Stimulated activated effector memory CD8-positive, alpha-beta T cell treated with anti-CD3 and anti-CD28 coated beads, Interleukin-12 subunit alpha, Interleukin-12 subunit beta, amount 100 ng/mL, for 72 hours (primary cell): ENCODE data around the gene EDN1.

Experiments
- ATAC-seq: fragments of 150-1000 bp; cut with Tn5 transposase; 2 replicates; pipeline ENCODE4 v1.10.0; 2021
- DNase-seq, 2 donors: peaks; one replicate each; pipeline ENCODE4 v3.0.0; 2021 to 2022; ENCODE audit warnings: low spot score in 2 of 2
- H3K27ac Mint-ChIP-seq: one replicate; pipeline ENCODE4 v1.8.0; 2022; ENCODE audit warnings: mild to moderate bottlenecking, mixed read lengths
- H3K36me3 Mint-ChIP-seq: one replicate; pipeline ENCODE4 v1.8.0; 2022; ENCODE audit warnings: mild to moderate bottlenecking, mixed read lengths
- H3K4me1 Mint-ChIP-seq: one replicate; pipeline ENCODE4 v1.8.0; 2022; ENCODE audit warnings: mixed read lengths
- H3K4me3 Mint-ChIP-seq: one replicate; pipeline ENCODE4 v1.8.0; 2022; ENCODE audit warnings: mild to moderate bottlenecking, mixed read lengths
- H3K9me3 Mint-ChIP-seq: one replicate; pipeline ENCODE4 v1.8.0; 2022; ENCODE audit warnings: mixed read lengths

Gene EDN1

DNA sequence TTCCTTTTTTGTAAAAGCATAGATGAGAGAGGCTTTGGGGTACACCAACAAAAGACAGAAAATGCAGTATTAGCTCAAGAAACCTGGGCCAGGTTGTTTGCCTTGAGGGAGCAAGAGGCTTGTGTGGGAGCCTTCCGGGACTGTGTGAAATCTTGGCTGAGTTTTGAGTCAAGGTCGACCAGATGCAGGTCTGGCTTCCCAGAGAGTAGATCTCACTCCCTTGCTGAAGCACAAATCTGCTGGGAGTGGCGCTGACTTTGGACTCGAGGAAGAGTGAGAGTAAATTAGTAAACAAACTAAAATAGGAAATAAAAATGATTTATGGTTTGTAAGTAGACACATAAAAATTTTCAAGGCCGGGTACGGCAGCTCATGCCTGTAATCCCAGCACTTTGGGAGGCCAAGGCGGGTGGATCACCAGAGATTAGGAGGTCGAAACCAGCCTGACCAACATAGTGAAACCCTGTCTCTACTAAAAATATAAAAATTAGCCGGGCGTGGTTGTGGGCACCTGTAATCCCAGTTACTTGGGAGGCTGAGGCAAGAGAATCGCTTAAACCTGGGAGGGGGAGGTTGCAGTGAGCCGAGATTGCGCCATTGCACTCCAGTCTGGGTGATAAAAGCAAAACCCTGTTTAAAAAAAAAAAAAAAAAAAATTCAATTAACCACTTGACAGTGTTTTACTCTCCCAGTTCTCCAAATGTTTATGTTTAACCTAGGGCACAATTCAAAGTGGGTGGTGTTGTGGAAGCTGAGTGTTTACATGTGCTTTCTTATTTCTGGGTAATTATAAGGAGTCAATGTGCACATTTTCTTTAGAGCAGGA, 27.7 kb upstream of the EDN1 start:
- DNase-seq, result no peak
- H3K27ac Mint-ChIP-seq, result no peak overlapping the region
- no peak overlapping the region for H3K4me3 Mint-ChIP-seq
- no peaks in the 10 kb centered on the region for H3K9me3 Mint-ChIP-seq
- no peak for ATAC-seq
- H3K4me1 Mint-ChIP-seq, result no peaks in the 10 kb centered on the region
- H3K36me3 Mint-ChIP-seq, result no peaks in the 10 kb centered on the region

GRCh38 chr6:12263403-12263802, 26.8 kb upstream of the EDN1 start:
- no peaks in the 10 kb centered on the region for H3K4me1 Mint-ChIP-seq
- no peaks in the 10 kb centered on the region for H3K36me3 Mint-ChIP-seq
- DNase-seq (no peak), ATAC-seq (no peak)
- no peak overlapping the region for H3K4me3 Mint-ChIP-seq
- H3K27ac Mint-ChIP-seq, result no peak overlapping the region
- H3K9me3 Mint-ChIP-seq, result no peaks in the 10 kb centered on the region

DNA sequence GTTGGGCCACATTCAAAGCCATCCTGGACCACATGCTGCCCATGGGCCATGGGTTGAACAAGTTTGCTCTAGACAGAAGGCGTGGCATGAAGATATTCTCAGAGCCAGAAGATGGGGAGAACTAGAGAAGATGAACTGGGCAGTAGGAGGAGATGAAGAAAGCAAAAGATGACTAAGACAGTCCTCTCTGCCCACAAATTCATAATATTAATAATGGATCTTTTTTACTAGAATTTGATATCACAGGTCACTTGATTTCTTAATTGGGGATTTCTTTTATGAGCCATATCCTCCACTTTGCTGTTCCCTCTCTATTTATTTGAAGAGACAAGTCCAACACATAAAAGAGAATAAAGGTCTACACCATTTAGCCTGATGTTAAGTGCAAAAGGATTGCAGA, 25.5 kb upstream of the EDN1 start:
- DNase-seq (no peak), ATAC-seq (no peak)
- H3K27ac Mint-ChIP-seq, result no peak overlapping the region
- no peaks in the 10 kb centered on the region for H3K36me3 Mint-ChIP-seq
- no peak overlapping the region for H3K4me3 Mint-ChIP-seq
- no peaks in the 10 kb centered on the region for H3K9me3 Mint-ChIP-seq
- H3K4me1 Mint-ChIP-seq, result no peaks in the 10 kb centered on the region

- DNase-seq (no peak), ATAC-seq (peak; percentile 13)
- Mint-ChIP-seq H3K4me3 (no peak overlapping the region), H3K27ac (no peak overlapping the region), H3K4me1 (no peaks in the 10 kb centered on the region), H3K9me3 (no peaks in the 10 kb centered on the region), H3K36me3 (no peaks in the 10 kb centered on the region)
Measured at GRCh38 chr6:12265296-12265695, 24.9 kb upstream of the EDN1 start.

GRCh38 chr6:12265791-12266190, 24.4 kb upstream of the EDN1 start:
- no peaks in the 10 kb centered on the region for H3K9me3 Mint-ChIP-seq
- DNase-seq (no peak), ATAC-seq (no peak)
- no peaks in the 10 kb centered on the region for H3K36me3 Mint-ChIP-seq
- no peaks in the 10 kb centered on the region for H3K4me1 Mint-ChIP-seq
- no peak overlapping the region for H3K27ac Mint-ChIP-seq
- no peak overlapping the region for H3K4me3 Mint-ChIP-seq

GRCh38 chr6:12266571-12266970, 23.6 kb upstream of the EDN1 start:
- ATAC-seq, result no peak
- H3K4me1 Mint-ChIP-seq, result no peaks in the 10 kb centered on the region
- no peak for DNase-seq
- H3K4me3 Mint-ChIP-seq, result no peak overlapping the region
- H3K9me3 Mint-ChIP-seq, result no peaks in the 10 kb centered on the region
- H3K36me3 Mint-ChIP-seq, result no peaks in the 10 kb centered on the region
- no peak overlapping the region for H3K27ac Mint-ChIP-seq

- Mint-ChIP-seq H3K36me3 (no peaks in the 10 kb centered on the region), H3K27ac (no peak overlapping the region), H3K9me3 (peaks cover 5% of the 10 kb centered on the region), H3K4me3 (no peak overlapping the region), H3K4me1 (no peaks in the 10 kb centered on the region)
- ATAC-seq, result no peak
- DNase-seq, result no peak
Measured at GRCh38 chr6:12269110-12269509, 21.1 kb upstream of the EDN1 start.

DNA sequence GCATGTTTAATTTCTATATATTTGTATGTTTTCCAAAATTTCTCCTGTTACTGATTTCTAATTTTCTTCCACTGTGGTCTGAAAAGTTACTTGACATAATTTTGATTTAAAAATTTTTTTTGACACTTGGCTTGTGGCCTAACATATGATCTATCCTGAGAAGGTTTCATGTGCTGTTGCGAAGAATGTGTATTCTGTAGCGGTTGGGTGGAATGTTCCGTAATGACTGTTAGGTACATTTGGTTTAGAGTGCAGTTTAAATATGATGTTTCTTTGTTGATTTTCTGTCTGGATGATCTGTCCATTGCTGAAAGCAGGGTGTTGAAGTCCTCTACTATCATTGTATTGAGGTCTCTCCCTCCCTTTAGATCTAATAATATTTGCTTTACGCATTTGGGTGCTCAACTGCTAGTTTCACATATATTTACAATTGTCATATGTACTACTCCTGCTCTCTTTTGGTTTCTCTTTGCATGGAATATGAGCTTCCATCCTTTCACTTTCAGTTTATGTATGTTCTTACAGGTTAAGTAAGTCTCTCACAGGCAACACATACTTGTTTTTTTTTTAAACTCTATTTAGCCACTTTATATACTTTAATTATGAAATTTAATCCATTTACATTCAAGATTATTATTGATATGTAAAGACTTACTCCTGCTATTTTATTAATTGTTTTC, 19.5 kb upstream of the EDN1 start:
- no peak for DNase-seq
- Mint-ChIP-seq H3K9me3 (peaks cover 5% of the 10 kb centered on the region), H3K4me3 (no peak overlapping the region), H3K36me3 (no peaks in the 10 kb centered on the region), H3K4me1 (no peaks in the 10 kb centered on the region), H3K27ac (no peak overlapping the region)
- ATAC-seq, result peak; percentile 63

DNA sequence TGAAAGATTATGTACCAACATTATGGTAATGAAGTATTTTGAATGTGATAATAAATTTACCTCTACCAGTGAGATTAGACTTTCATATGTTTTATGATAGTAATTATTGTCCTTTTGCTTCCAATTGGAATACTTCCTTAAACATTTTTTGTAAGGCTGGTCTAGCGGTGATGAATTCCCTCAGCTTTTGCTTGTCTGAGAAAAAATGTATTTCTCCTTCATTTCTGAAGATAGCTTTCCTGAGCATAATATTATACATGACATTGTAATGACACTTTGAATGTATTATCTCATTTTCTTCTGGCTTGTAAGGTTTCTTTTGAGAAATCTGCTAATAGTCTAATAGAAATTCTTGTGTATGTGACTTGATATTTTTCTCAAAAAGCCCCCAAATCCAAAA, 18.6 kb upstream of the EDN1 start:
- Mint-ChIP-seq H3K4me3 (no peak overlapping the region), H3K9me3 (peaks cover 5% of the 10 kb centered on the region), H3K36me3 (no peaks in the 10 kb centered on the region), H3K27ac (no peak overlapping the region), H3K4me1 (no peaks in the 10 kb centered on the region)
- no peak for DNase-seq
- ATAC-seq, result no peak

GRCh38 chr6:12271997-12272396, 18.2 kb upstream of the EDN1 start:
- Mint-ChIP-seq H3K4me3 (no peak overlapping the region), H3K27ac (no peak overlapping the region), H3K36me3 (no peaks in the 10 kb centered on the region), H3K4me1 (no peaks in the 10 kb centered on the region), H3K9me3 (peaks cover 5% of the 10 kb centered on the region)
- no peak for ATAC-seq
- DNase-seq, result no peak

DNA sequence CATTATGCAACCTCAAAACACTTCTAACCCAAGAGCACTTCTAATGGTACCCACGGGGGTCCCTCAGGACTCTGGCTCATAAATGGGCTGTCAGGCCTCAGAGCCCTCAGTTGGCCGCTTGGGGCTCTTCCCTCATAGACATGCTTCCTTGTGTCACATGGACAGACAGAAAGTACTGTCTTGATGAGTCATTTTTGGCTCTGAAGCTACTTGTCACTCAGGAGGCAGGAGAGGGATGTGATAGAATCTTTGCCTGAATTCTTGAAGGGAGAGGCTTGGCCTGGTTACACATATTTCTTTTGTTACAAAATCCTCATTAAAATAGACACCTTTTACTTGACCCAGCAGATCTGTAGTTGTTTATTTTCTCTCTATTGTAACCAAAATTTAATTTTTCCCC, 15.1 kb upstream of the EDN1 start:
- Mint-ChIP-seq H3K4me1 (no peaks in the 10 kb centered on the region), H3K36me3 (no peaks in the 10 kb centered on the region), H3K27ac (no peak overlapping the region), H3K4me3 (no peak overlapping the region), H3K9me3 (peaks cover 5% of the 10 kb centered on the region)
- no peak for DNase-seq
- peak; percentile 16 for ATAC-seq

- no peak for ATAC-seq
- H3K4me1 Mint-ChIP-seq, result no peaks in the 10 kb centered on the region
- H3K27ac Mint-ChIP-seq, result no peak overlapping the region
- H3K4me3 Mint-ChIP-seq, result no peak overlapping the region
- no peak for DNase-seq
- H3K9me3 Mint-ChIP-seq, result peaks cover 3% of the 10 kb centered on the region
- no peaks in the 10 kb centered on the region for H3K36me3 Mint-ChIP-seq
Measured at GRCh38 chr6:12276930-12277315, 13.2 kb upstream of the EDN1 start.

GRCh38 chr6:12277386-12277785, 12.8 kb upstream of the EDN1 start:
- no peaks in the 10 kb centered on the region for H3K9me3 Mint-ChIP-seq
- ATAC-seq (no peak), DNase-seq (no peak)
- H3K4me3 Mint-ChIP-seq, result no peak overlapping the region
- H3K27ac Mint-ChIP-seq, result no peak overlapping the region
- no peaks in the 10 kb centered on the region for H3K4me1 Mint-ChIP-seq
- H3K36me3 Mint-ChIP-seq, result no peaks in the 10 kb centered on the region

- H3K27ac Mint-ChIP-seq, result no peak overlapping the region
- no peaks in the 10 kb centered on the region for H3K4me1 Mint-ChIP-seq
- DNase-seq (no peak), ATAC-seq (no peak)
- H3K4me3 Mint-ChIP-seq, result no peak overlapping the region
- H3K36me3 Mint-ChIP-seq, result no peaks in the 10 kb centered on the region
- H3K9me3 Mint-ChIP-seq, result no peaks in the 10 kb centered on the region
Measured at GRCh38 chr6:12278915-12279314, 11.2 kb upstream of the EDN1 start.

DNA sequence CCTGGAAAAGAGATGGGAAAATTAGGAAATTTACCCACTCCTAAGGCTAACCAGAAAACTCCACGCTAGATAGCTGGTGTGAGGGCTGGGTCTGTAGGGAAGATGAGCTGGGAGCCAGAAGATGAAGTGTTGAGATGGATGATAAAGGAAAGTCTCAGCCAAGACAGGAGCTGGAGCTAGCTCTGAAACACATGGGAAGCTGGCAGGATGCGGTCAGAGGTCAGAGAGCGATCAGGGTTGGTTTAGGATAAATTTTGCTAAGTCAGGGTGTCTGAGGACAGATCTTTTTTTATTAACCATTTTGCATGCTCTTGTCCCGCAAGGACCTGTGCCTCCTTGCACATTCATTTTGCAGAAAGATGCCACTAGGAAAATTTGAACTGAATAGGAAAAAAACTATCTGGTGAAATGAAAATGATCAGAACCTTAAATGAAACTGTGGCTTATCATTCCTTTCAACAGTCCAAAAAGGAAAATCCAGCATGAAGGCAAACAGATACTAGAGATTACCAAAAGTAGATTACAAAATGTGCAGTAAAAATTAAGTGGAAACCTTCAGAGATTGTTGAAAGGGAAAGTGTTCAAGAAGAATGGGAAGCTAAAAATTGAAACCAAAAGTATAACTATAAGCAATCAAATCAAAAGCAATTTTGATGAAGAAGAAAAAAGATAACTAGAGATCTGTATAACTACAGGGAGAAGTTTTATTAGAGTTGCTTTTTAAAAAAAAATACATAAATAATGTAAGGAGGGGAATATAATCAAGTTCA, 10.7 kb upstream of the EDN1 start:
- ATAC-seq, result no peak
- Mint-ChIP-seq H3K9me3 (no peaks in the 10 kb centered on the region), H3K4me1 (no peaks in the 10 kb centered on the region), H3K27ac (no peak overlapping the region), H3K4me3 (no peak overlapping the region), H3K36me3 (no peaks in the 10 kb centered on the region)
- no peak for DNase-seq

GRCh38 chr6:12280458-12280857, 9.7 kb upstream of the EDN1 start:
- ATAC-seq, result no peak
- no peaks in the 10 kb centered on the region for H3K9me3 Mint-ChIP-seq
- no peak overlapping the region for H3K27ac Mint-ChIP-seq
- no peaks in the 10 kb centered on the region for H3K36me3 Mint-ChIP-seq
- H3K4me1 Mint-ChIP-seq, result no peaks in the 10 kb centered on the region
- H3K4me3 Mint-ChIP-seq, result no peak overlapping the region
- DNase-seq, result no peak
